Gastrocnemius medialis (tissue), 4 donors: ENCODE results near the gene AAK1. TPM values are rescaled to one million over a fixed set of nuclear protein-coding genes. Genes with fewer than 3 reads are reported as not detected.

Experiments used
- ATAC-seq, 2 donors: fragments of 150-250 bp; one replicate each; pipeline ENCODE4 v1.9.1; 2016
- DNase-seq, 2 donors: peaks; one replicate each; pipeline ENCODE4 v3.0.0-alpha.2; 2019
- H3K27ac ChIP-seq, 4 donors: fragments of 200-600 bp; sonication (generic); 1 replicate in 1 of 4; 2 replicates in 3 of 4; pipeline ENCODE4 v1.5.1; 2016 to 2018; ENCODE audit warnings: mild to moderate bottlenecking in 2 of 4, moderate library complexity in 1 of 4
- H3K27me3 ChIP-seq, 3 donors: fragments of 200-600 bp; sonication (generic) in 2 of 3; 1 replicate in 1 of 3; 2 replicates in 2 of 3; pipeline versions ENCODE4 v1.5.1 to v1.6.0; 2016 to 2019; ENCODE audit warnings: mild to moderate bottlenecking in 1 of 3, moderate library complexity in 1 of 3
- H3K36me3 ChIP-seq, 2 donors: fragments of 200-600 bp; sonication (generic) in 1 of 2; one replicate each; pipeline ENCODE4 v1.5.1; 2017 to 2018
- H3K4me1 ChIP-seq, 2 donors: fragments of 200-600 bp; sonication (generic) in 1 of 2; one replicate each; pipeline ENCODE4 v1.5.1; 2016 to 2017; ENCODE audit warnings: mild to moderate bottlenecking in 2 of 2
- H3K4me3 ChIP-seq, 4 donors: fragments of 200-600 bp; sonication (generic) in 3 of 4; 1 replicate in 1 of 4; 2 replicates in 3 of 4; pipeline ENCODE4 v1.5.1; 2016 to 2019; ENCODE audit warnings: mild to moderate bottlenecking in 2 of 4
- H3K9me3 ChIP-seq, 3 donors: fragments of 200-600 bp; sonication (generic) in 2 of 3; 1 replicate in 1 of 3; 2 replicates in 2 of 3; pipeline ENCODE4 v1.5.1; 2016 to 2019
- POLR2A ChIP-seq, 2 donors: fragments of 450-650 bp; IDR thresholded peaks; one replicate each; pipeline ENCODE4 v1.6.1; 2017; ENCODE audit warnings: antibody characterized with exemption in 2 of 2, mild to moderate bottlenecking in 2 of 2, moderate library complexity in 2 of 2
- in situ Hi-C, 4 donors: fragments of 200-750 bp; cut with MboI; loops; one replicate each; pipeline versions ENCODE4 v1.15.0 to v1.8.0; 2017; ENCODE audit warnings: low sequenced_read_pairs in 4 of 4
- intact Hi-C: fragments of 100-400 bp; cut with DNase I; formaldehyde crosslinking; loops from one replicate; pipeline ENCODE4 v1.15.1; 2023; ENCODE audit warnings: low total_unique reads
- total RNA-seq, 4 donors: library from RNA; depleted of rRNA; stranded (reverse); fragments of >200 nt; gene quantifications; one replicate each; pipeline versions ENCODE4 v1.1.0 to v1.2.3, GENCODE V29; 2016
- TF ChIP-seq, protein P1 (sequence below), 5 experiments: fragments of 450-650 bp in 3 of 5; fragments of 200-600 bp in 2 of 5; sonication (generic) in 2 of 5; IDR thresholded peaks in 4 of 5; conservative IDR thresholded peaks in 1 of 5; 1 replicate in 4 of 5; 2 replicates in 1 of 5; pipeline ENCODE4 v1.5.1; 2016 to 2019; ENCODE audit warnings: antibody characterized with exemption in 5 of 5, mild to moderate bottlenecking in 3 of 5, moderate library complexity in 3 of 5

Gene AAK1
- total RNA-seq, 4 donors from 2014 or later, result 30.0 to 47.3 (median 39.1) TPM

DNA sequence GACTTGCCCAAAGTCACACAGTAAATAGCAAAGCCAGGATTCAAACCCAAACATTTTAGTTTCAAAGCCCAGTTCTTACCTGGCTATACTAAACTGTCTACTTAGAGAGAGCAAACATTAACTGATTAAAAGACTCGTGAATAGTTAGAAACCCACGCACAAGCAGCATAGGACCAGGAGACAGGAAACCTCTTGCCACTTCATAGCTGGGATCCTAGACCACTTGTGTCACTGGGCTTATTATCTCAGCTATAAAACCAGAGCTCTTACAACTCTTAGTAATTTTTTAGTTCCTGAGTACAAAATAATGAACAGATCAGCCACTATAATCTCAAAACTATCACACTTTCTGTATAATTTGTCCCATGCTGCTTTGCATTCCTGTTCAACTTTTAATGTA lies 2.4 kb upstream of the AAK1 start:
- TF ChIP-seq, protein P1, sequence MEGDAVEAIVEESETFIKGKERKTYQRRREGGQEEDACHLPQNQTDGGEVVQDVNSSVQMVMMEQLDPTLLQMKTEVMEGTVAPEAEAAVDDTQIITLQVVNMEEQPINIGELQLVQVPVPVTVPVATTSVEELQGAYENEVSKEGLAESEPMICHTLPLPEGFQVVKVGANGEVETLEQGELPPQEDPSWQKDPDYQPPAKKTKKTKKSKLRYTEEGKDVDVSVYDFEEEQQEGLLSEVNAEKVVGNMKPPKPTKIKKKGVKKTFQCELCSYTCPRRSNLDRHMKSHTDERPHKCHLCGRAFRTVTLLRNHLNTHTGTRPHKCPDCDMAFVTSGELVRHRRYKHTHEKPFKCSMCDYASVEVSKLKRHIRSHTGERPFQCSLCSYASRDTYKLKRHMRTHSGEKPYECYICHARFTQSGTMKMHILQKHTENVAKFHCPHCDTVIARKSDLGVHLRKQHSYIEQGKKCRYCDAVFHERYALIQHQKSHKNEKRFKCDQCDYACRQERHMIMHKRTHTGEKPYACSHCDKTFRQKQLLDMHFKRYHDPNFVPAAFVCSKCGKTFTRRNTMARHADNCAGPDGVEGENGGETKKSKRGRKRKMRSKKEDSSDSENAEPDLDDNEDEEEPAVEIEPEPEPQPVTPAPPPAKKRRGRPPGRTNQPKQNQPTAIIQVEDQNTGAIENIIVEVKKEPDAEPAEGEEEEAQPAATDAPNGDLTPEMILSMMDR (IDR thresholded peaks at IDR 0.05 in 4 of 5, conservative IDR thresholded peaks at IDR 0.05 in 1 of 5), result no peak
- TF ChIP-seq POLR2A (IDR thresholded peaks at IDR 0.05), result no peak
- intact Hi-C loops, result loop anchor here (10.0 kb wide), 1 partner anchor 179 kb away; the partner anchor contains the start of gene GMCL1

GRCh38 chr2:69645031-69645431 lies 1.5 kb upstream of the AAK1 start:
- ATAC-seq, result no peak
- no peak for DNase-seq
- Histone ChIP-seq H3K27me3 (no peaks in the 10 kb centered on the region), H3K9me3 (no peaks in the 10 kb centered on the region), H3K27ac (peak overlapping the region; percentile 94 to 99 (median 96)), H3K36me3 (no peaks in the 10 kb centered on the region), H3K4me3 (peak overlapping the region; percentile 89 to 98 (median 94)), H3K4me1 (peaks cover 29 to 39% of the 10 kb centered on the region in 2 donors)
- no peak for TF ChIP-seq POLR2A (IDR thresholded peaks at IDR 0.05)
- TF ChIP-seq, protein P1 (IDR thresholded peaks at IDR 0.05 in 4 of 5, conservative IDR thresholded peaks at IDR 0.05 in 1 of 5), result no peak
- intact Hi-C loops (loop anchor here (10.0 kb wide), 1 partner anchor 180 kb away; the partner anchor contains the start of gene GMCL1), in situ Hi-C loops (loop anchor here in 3 of 4 donors (5.0 to 10.0 kb wide), 2 partner anchors 80 to 83 kb away; no protein-coding TSS in a partner anchor)

More for the DNA sequence above, 2.4 kb upstream of the AAK1 start:
- Histone ChIP-seq H3K36me3 (no peaks in the 10 kb centered on the region), H3K4me1 (peaks cover 20 to 30% of the 10 kb centered on the region in 2 donors), H3K27me3 (no peaks in the 10 kb centered on the region), H3K9me3 (no peaks in the 10 kb centered on the region), H3K27ac (peak overlapping the region in 2 of 4 donors; percentile 96 to 99), H3K4me3 (no peak overlapping the region)
- no peak for ATAC-seq
- DNase-seq, result no peak
- in situ Hi-C loops, result loop anchor here in 3 of 4 donors (5.0 to 10.0 kb wide), 2 partner anchors 81 to 84 kb away; no protein-coding TSS in a partner anchor

DNA sequence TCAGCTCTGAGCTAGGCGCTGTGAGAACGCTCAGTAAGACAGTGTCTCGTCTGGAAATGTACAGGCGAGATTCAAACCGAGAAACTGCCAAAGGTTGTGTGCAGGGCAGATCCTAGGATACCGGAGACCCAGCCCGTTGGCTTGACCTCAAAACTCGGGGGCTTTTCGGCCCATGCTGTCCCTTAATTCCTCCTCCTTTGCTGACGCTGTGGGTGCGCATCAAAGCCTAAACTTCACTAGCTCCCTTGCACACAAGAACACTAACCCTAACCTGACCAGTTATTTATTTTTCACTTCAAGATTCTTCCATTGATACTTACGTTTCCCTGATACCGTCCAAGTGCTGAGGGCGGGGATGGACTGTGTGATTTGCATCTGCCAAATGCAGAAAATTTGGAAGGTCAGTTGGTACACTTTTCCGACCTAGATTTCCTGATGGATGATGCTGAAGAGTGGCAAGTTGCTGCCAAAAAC lies 1.0 kb upstream of the AAK1 start:
- TF ChIP-seq POLR2A (IDR thresholded peaks at IDR 0.05), result no peak
- TF ChIP-seq, protein P1 (IDR thresholded peaks at IDR 0.05 in 4 of 5, conservative IDR thresholded peaks at IDR 0.05 in 1 of 5), result no peak

DNA sequence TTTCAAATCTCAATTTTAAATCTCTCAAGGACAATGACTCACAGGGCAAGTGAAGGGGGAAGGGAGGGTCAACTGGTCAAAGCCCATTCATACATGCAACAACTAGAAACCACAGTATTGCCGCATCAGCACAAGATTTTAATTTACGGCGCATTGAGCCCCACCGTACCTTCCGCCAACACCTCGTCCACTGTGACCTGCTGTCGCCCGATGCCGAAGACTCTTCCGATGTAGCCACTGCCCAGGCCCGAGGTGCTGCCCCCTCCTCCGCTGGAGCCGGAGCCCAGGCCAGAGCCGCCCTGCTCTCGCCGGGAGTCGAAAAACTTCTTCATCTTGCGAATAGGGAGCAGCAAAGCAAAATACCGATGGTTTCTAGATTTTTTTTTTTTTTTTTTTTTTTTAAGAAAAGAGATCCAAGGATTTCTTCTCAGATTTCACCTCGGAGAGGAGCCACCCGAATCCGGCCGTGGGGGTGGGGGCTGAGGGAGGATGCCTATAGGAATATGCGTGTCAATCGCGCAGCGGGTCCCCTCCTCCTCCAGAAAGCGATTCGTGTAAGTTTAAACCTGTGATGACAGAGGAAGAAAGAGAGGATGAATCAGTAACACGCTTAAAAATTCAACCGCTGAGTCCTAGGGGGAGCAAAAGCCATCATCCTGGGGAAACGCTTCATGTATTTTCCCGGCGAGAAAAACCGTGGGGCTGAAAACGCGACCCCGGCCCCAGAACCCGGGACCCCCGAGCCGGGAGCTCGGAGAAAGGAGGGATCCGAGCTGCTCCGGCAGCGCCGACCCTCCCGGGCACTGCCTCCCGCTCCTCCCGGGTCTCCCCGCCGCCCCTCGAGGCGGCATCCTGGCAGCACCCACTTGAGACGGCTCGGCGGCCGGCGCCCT lies 584 bp downstream of the AAK1 start:
- no peaks in the 10 kb centered on the region for H3K27me3 ChIP-seq
- TF ChIP-seq, protein P1 (IDR thresholded peaks at IDR 0.05 in 4 of 5, conservative IDR thresholded peaks at IDR 0.05 in 1 of 5), result no peak
- TF ChIP-seq POLR2A (IDR thresholded peaks at IDR 0.05), result no peak
- DNase-seq, result peak; percentile 24 to 54
- peaks cover 49 to 60% of the 10 kb centered on the region in 2 donors for H3K4me1 ChIP-seq
- in situ Hi-C loops, result loop anchor here in 3 of 4 donors (5.0 to 10.0 kb wide), 2 partner anchors 78 to 81 kb away; no protein-coding TSS in a partner anchor
- intact Hi-C loops, result loop anchor here (2.0 to 10.0 kb wide), 6 partner anchors 66 to 604 kb away; partner anchors contain the start of genes GFPT1, GMCL1, NFU1 and TIA1
- no peaks in the 10 kb centered on the region for H3K9me3 ChIP-seq
- H3K4me3 ChIP-seq, result peak overlapping the region; percentile 89 to 98 (median 94)
- peak; percentile 34 to 44 for ATAC-seq
- peak overlapping the region; percentile 94 to 99 (median 96) for H3K27ac ChIP-seq
- no peaks in the 10 kb centered on the region for H3K36me3 ChIP-seq

More for the DNA sequence above, 1.0 kb upstream of the AAK1 start:
- ATAC-seq, result peak in 1 of 2 donors; percentile 6
- Histone ChIP-seq H3K36me3 (no peaks in the 10 kb centered on the region), H3K4me3 (peak overlapping the region; percentile 89 to 98 (median 94)), H3K9me3 (no peaks in the 10 kb centered on the region), H3K27ac (peak overlapping the region; percentile 94 to 99 (median 96)), H3K27me3 (no peaks in the 10 kb centered on the region), H3K4me1 (peaks cover 33 to 44% of the 10 kb centered on the region in 2 donors)
- in situ Hi-C loops (loop anchor here in 3 of 4 donors (5.0 to 10.0 kb wide), 2 partner anchors 80 to 82 kb away; no protein-coding TSS in a partner anchor), intact Hi-C loops (loop anchor here (1.0 to 10.0 kb wide), 6 partner anchors 67 to 603 kb away; partner anchors contain the start of genes GFPT1, GMCL1 and TIA1)
- DNase-seq, result no peak
